GM23248 (cell line): ENCODE data around the gene ABHD14A. TPM values are rescaled to one million over a fixed set of nuclear protein-coding genes. Genes with fewer than 3 reads are reported as not detected.

ENCODE experiments used
- DNase-seq: peaks from one replicate; pipeline ENCODE4 v3.0.0-alpha.2; 2015
- H2AFZ ChIP-seq: fragments of 200-600 bp; sonication (generic); 2 replicates; pipeline ENCODE4 v1.6.1; 2016; ENCODE audit warnings: antibody characterized with exemption
- H3F3A ChIP-seq: fragments of 200-600 bp; sonication (generic); 2 replicates; pipeline ENCODE4 v1.6.1; 2016; ENCODE audit warnings: mild to moderate bottlenecking, antibody characterized with exemption, mixed run types; ENCODE audit not compliant: insufficient read depth
- H3K27ac ChIP-seq: fragments of 200-600 bp; sonication (generic); 2 replicates; pipeline ENCODE4 v1.5.1; 2016; ENCODE audit warnings: mild to moderate bottlenecking
- H3K27me3 ChIP-seq: fragments of 200-600 bp; sonication (generic); replicated peaks from 2 replicates; pipeline ENCODE4 v1.6.1; 2016; ENCODE audit warnings: mild to moderate bottlenecking; ENCODE audit not compliant: insufficient read depth
- H3K36me3 ChIP-seq: fragments of 200-600 bp; sonication (generic); 2 replicates; pipeline ENCODE4 v1.6.1; 2016; ENCODE audit warnings: low read depth, mild to moderate bottlenecking
- H3K4me1 ChIP-seq: fragments of 200-600 bp; sonication (generic); 2 replicates; pipeline ENCODE4 v1.6.1; 2016; ENCODE audit warnings: mild to moderate bottlenecking; ENCODE audit not compliant: insufficient read depth
- H3K4me2 ChIP-seq: fragments of 200-600 bp; sonication (generic); one replicate; pipeline ENCODE4 v1.6.1; 2016; ENCODE audit warnings: mild to moderate bottlenecking; ENCODE audit not compliant: unreplicated experiment
- H3K4me3 ChIP-seq: fragments of 200-600 bp; sonication (generic); 2 replicates; pipeline ENCODE4 v1.5.1; 2016; ENCODE audit warnings: mild to moderate bottlenecking
- H3K79me2 ChIP-seq: fragments of 200-600 bp; sonication (generic); 2 replicates; pipeline ENCODE4 v1.6.1; 2016; ENCODE audit warnings: mild to moderate bottlenecking; ENCODE audit not compliant: insufficient read depth
- H3K9ac ChIP-seq: fragments of 200-600 bp; sonication (generic); 2 replicates; pipeline ENCODE4 v1.6.1; 2016; ENCODE audit warnings: mild to moderate bottlenecking
- H3K9me2 ChIP-seq: fragments of 200-600 bp; sonication (generic); 2 replicates; pipeline ENCODE4 v1.6.1; 2016; ENCODE audit warnings: mixed run types, mild to moderate bottlenecking, moderate library complexity; ENCODE audit not compliant: insufficient read depth
- H3K9me3 ChIP-seq: fragments of 200-600 bp; sonication (generic); one replicate; pipeline ENCODE4 v1.6.1; 2017; ENCODE audit warnings: low read depth
- H4K20me1 ChIP-seq: fragments of 200-600 bp; sonication (generic); 2 replicates; pipeline ENCODE4 v1.6.0; 2016; ENCODE audit not compliant: insufficient read depth
- EZH2 ChIP-seq: fragments of 200-600 bp; sonication (generic); IDR thresholded peaks from 2 replicates; pipeline ENCODE4 v1.6.1; 2018; ENCODE audit warnings: antibody characterized with exemption, mild to moderate bottlenecking; ENCODE audit not compliant: insufficient read depth, poor library complexity, severe bottlenecking
- EZH2phosphoT487 ChIP-seq: fragments of 200-600 bp; sonication (generic); IDR thresholded peaks from 2 replicates; pipeline ENCODE4 v1.6.1; 2018; ENCODE audit warnings: antibody characterized with exemption, moderate library complexity, mild to moderate bottlenecking, low read depth; ENCODE audit not compliant: insufficient read depth
- WGBS, 2 experiments: methylation state at CpG; one replicate each; pipeline ENCODE4 v1.1.6; 2015 to 2017; ENCODE audit warnings: low lambda C conversion rate in 2 of 2, low coverage in 1 of 2; ENCODE audit errors: missing lambda C conversion rate in 2 of 2; 5-methylcytosine and 5-hydroxymethylcytosine counted together
- in situ Hi-C: fragments of 300-500 bp; cut with MboI; formaldehyde crosslinking; loops from 2 replicates; pipeline ENCODE4 v1.15.0; 2020
- polyA plus RNA-seq: library from polyadenylated mRNA; unstranded; fragments of >200 nt; fragmentation: Nextera tagmentation; extraction: Ambion mirVana; gene quantifications from 2 replicates; pipeline ENCODE4 v1.2.1, GENCODE V29; 2016
- total RNA-seq: library from RNA; depleted of rRNA; stranded (reverse); fragments of >200 nt; shearing (Covaris generic); gene quantifications from 2 replicates; pipeline ENCODE4 v1.2.3, GENCODE V29; 2014

The ABHD14A gene
- total and polyA plus RNA-seq, 2 experiments from 2014 or later = 35.5 to 37.9 TPM

- H3K27ac ChIP-seq = no peak overlapping the region
- H3K4me1 ChIP-seq = peaks cover 12% of the 10 kb centered on the region
- H3K9me2 ChIP-seq = no peaks in the 10 kb centered on the region
- peak; percentile 26 for DNase-seq
- H3K9me3 ChIP-seq = no peaks in the 10 kb centered on the region
- 73 to 74% methylated on average over 16 of the region's 16 CpGs for WGBS, 2 experiments
- H3K4me2 ChIP-seq = no peak overlapping the region
- no peak overlapping the region for H3K9ac ChIP-seq
- no peaks in the 10 kb centered on the region for H3K36me3 ChIP-seq
- in situ Hi-C loops = loop anchor here (10.0 kb wide), 1 partner anchor 111 kb away; no protein-coding TSS in a partner anchor
- H4K20me1 ChIP-seq = no peaks in the 10 kb centered on the region
- TF ChIP-seq EZH2 (no peak), EZH2phosphoT487 (no peak)
- H3F3A ChIP-seq = no peaks in the 10 kb centered on the region
- H2AFZ ChIP-seq = no peak overlapping the region
- H3K27me3 ChIP-seq = no peaks in the 10 kb centered on the region
- H3K4me3 ChIP-seq = no peak overlapping the region
- no peaks in the 10 kb centered on the region for H3K79me2 ChIP-seq
Measured at GRCh38 chr3:52004163-52004787, 29.4 kb downstream of the ABHD14A start.

- H3F3A ChIP-seq = no peaks in the 10 kb centered on the region
- H3K4me3 ChIP-seq = no peak overlapping the region
- no peaks in the 10 kb centered on the region for H3K79me2 ChIP-seq
- H3K4me2 ChIP-seq = peak overlapping the region; percentile 52
- H2AFZ ChIP-seq = peak overlapping the region; percentile 35
- no peak overlapping the region for H3K27ac ChIP-seq
- in situ Hi-C loops = loop anchor here (10.0 kb wide), 1 partner anchor 110 kb away; no protein-coding TSS in a partner anchor
- WGBS, 2 experiments = 92 to 96% methylated on average over 4 of the region's 4 CpGs
- H3K27me3 ChIP-seq = no peaks in the 10 kb centered on the region
- no peaks in the 10 kb centered on the region for H3K9me2 ChIP-seq
- no peak for TF ChIP-seq EZH2
- no peak for TF ChIP-seq EZH2phosphoT487
- no peaks in the 10 kb centered on the region for H3K36me3 ChIP-seq
- no peaks in the 10 kb centered on the region for H4K20me1 ChIP-seq
- no peak for DNase-seq
- peak overlapping the region; percentile 32; the same call in 1 of the 2 replicates for H3K9ac ChIP-seq
- no peaks in the 10 kb centered on the region for H3K9me3 ChIP-seq
- peaks cover 12% of the 10 kb centered on the region for H3K4me1 ChIP-seq
Measured at GRCh38 chr3:52004906-52005395, 30.1 kb downstream of the ABHD14A start.

GRCh38 chr3:52005571-52005986 is 30.7 kb downstream of the ABHD14A start:
- peak overlapping the region; percentile 35 for H2AFZ ChIP-seq
- peak; percentile 85 for DNase-seq
- in situ Hi-C loops = loop anchor here (10.0 kb wide), 1 partner anchor 109 kb away; no protein-coding TSS in a partner anchor
- no peaks in the 10 kb centered on the region for H3K79me2 ChIP-seq
- no peaks in the 10 kb centered on the region for H4K20me1 ChIP-seq
- H3K27me3 ChIP-seq = no peaks in the 10 kb centered on the region
- no peak overlapping the region for H3K4me3 ChIP-seq
- H3K27ac ChIP-seq = no peak overlapping the region
- no peaks in the 10 kb centered on the region for H3K36me3 ChIP-seq
- peaks cover 12% of the 10 kb centered on the region for H3K4me1 ChIP-seq
- 4% methylated on average over 13 to 15 of the region's 15 CpGs for WGBS, 2 experiments
- H3K9ac ChIP-seq = peak overlapping the region; percentile 32; the same call in 1 of the 2 replicates
- H3K4me2 ChIP-seq = peak overlapping the region; percentile 52
- H3K9me2 ChIP-seq = no peaks in the 10 kb centered on the region
- no peaks in the 10 kb centered on the region for H3K9me3 ChIP-seq
- TF ChIP-seq EZH2phosphoT487 (no peak), EZH2 (no peak)
- no peaks in the 10 kb centered on the region for H3F3A ChIP-seq

- H3K4me3 ChIP-seq = no peak overlapping the region
- H4K20me1 ChIP-seq = no peaks in the 10 kb centered on the region
- no peak overlapping the region for H3K27ac ChIP-seq
- no peaks in the 10 kb centered on the region for H3K36me3 ChIP-seq
- H3K4me2 ChIP-seq = peak overlapping the region; percentile 52
- peaks cover 12% of the 10 kb centered on the region for H3K4me1 ChIP-seq
- no peaks in the 10 kb centered on the region for H3K9me3 ChIP-seq
- H3K9ac ChIP-seq = no peak overlapping the region
- H3F3A ChIP-seq = no peaks in the 10 kb centered on the region
- no peak for DNase-seq
- 31 to 37% methylated on average over 8 of the region's 8 CpGs for WGBS, 2 experiments
- H2AFZ ChIP-seq = peak overlapping the region; percentile 35
- H3K27me3 ChIP-seq = no peaks in the 10 kb centered on the region
- no peaks in the 10 kb centered on the region for H3K9me2 ChIP-seq
- TF ChIP-seq EZH2phosphoT487 (no peak), EZH2 (no peak)
- in situ Hi-C loops = loop anchor here (10.0 kb wide), 1 partner anchor 109 kb away; no protein-coding TSS in a partner anchor
- H3K79me2 ChIP-seq = no peaks in the 10 kb centered on the region
Measured at GRCh38 chr3:52006017-52006819, 31.4 kb downstream of the ABHD14A start.
